IMR-90 (cell line): ENCODE data around the gene DEPDC5. TPM values are rescaled to one million over a fixed set of nuclear protein-coding genes. Genes with fewer than 3 reads are reported as not detected.
"Not testable (repeated sequence)": the region's sequence is repeated elsewhere in the genome, so short reads cannot be mapped to it uniquely, and the experiment has no call there.

Source experiments
- ATAC-seq: fragments of 200-7000 bp; cut with Tn5 transposase; 2 replicates; pipeline ENCODE4 v1.9.1; 2020; ENCODE audit warnings: low read depth, mild to moderate bottlenecking, moderate library complexity
- BruUV-seq: library from RNA; stranded (reverse); fragments of 400-500 nt; replicated peaks from 2 replicates; lab custom pipeline; 2021; lab: Mats Ljungman, UMichigan
- CTCF ChIA-PET: fragments of 300-600 bp; formaldehyde crosslinking; extraction: SDS; loops from one replicate; lab custom pipeline; 2021; ENCODE audit warnings: antibody characterized with exemption; lab: Yijun Ruan, JAX
- POLR2A ChIA-PET: fragments of 300-600 bp; sonication (Branson Sonifier 250); formaldehyde crosslinking; loops from one replicate; lab custom pipeline; 2022; ENCODE audit warnings: antibody characterized with exemption; ENCODE audit not compliant: unreplicated experiment; lab: Charles Lee
- DNase-seq: peaks from one replicate; pipeline ENCODE4 v3.0.0; 2013
- H2AFZ ChIP-seq: replicated peaks from 2 replicates; pipeline ENCODE3; 2013; ENCODE audit warnings: low read length, mild to moderate bottlenecking; ENCODE audit not compliant: poor library complexity
- H2AK5ac ChIP-seq: 2 replicates; pipeline ENCODE4 v1.6.1; 2013; ENCODE audit warnings: low read depth, low read length, inconsistent platforms
- H2AK9ac ChIP-seq: replicated peaks from 2 replicates; pipeline ENCODE3; 2013; ENCODE audit warnings: mild to moderate bottlenecking, low read depth, low read length, moderate library complexity; ENCODE audit not compliant: poor library complexity
- H2BK120ac ChIP-seq: 2 replicates; pipeline ENCODE4 v1.6.1; 2013; ENCODE audit warnings: low read depth, low read length, inconsistent platforms
- H2BK15ac ChIP-seq: 3 replicates; pipeline ENCODE4 v1.6.1; 2013; ENCODE audit warnings: low read depth, low read length, inconsistent platforms
- H2BK20ac ChIP-seq: 2 replicates; pipeline ENCODE4 v1.6.1; 2013; ENCODE audit warnings: low read depth, mild to moderate bottlenecking, inconsistent platforms, low read length, moderate library complexity
- H2BK5ac ChIP-seq: 2 replicates; pipeline ENCODE4 v1.6.1; 2013; ENCODE audit warnings: mild to moderate bottlenecking, low read depth, low read length, inconsistent platforms; ENCODE audit not compliant: poor library complexity, severe bottlenecking
- H3K14ac ChIP-seq: replicated peaks from 2 replicates; pipeline ENCODE4 v1.6.1; 2013; ENCODE audit warnings: low read depth, low read length, inconsistent platforms
- H3K18ac ChIP-seq: 2 replicates; pipeline ENCODE4 v1.6.1; 2013; ENCODE audit warnings: low read depth, low read length, control low read depth
- H3K23ac ChIP-seq: 2 replicates; pipeline ENCODE4 v1.6.1; 2013; ENCODE audit warnings: low read depth, low read length, inconsistent platforms
- H3K27ac ChIP-seq: 2 replicates; pipeline ENCODE4 v1.5.1; 2013; ENCODE audit warnings: mild to moderate bottlenecking, control low read depth, low read length; ENCODE audit not compliant: insufficient read depth
- H3K27me3 ChIP-seq: 2 replicates; pipeline ENCODE4 v1.6.1; 2013; ENCODE audit warnings: low read length; ENCODE audit not compliant: control insufficient read depth, insufficient read depth
- H3K36me3 ChIP-seq: 2 replicates; pipeline ENCODE4 v1.6.1; 2013; ENCODE audit warnings: low read length, mixed read lengths; ENCODE audit not compliant: control insufficient read depth, insufficient read depth
- H3K4ac ChIP-seq: 2 replicates; pipeline ENCODE4 v1.6.1; 2013; ENCODE audit warnings: low read depth, low read length, inconsistent platforms
- H3K4me1 ChIP-seq: 2 replicates; pipeline ENCODE4 v1.6.1; 2013; ENCODE audit warnings: low read length, mixed read lengths; ENCODE audit not compliant: control insufficient read depth, insufficient read depth
- H3K4me2 ChIP-seq: 2 replicates; pipeline ENCODE4 v1.6.1; 2013; ENCODE audit warnings: low read depth, mild to moderate bottlenecking, control low read depth, low read length, moderate library complexity
- H3K4me3 ChIP-seq: 2 replicates; pipeline ENCODE4 v1.5.1; 2013; ENCODE audit warnings: low read depth, mild to moderate bottlenecking, control low read depth, low read length, moderate library complexity; ENCODE audit not compliant: insufficient read depth
- H3K56ac ChIP-seq: 2 replicates; pipeline ENCODE4 v1.6.1; 2013; ENCODE audit warnings: low read length, inconsistent platforms; ENCODE audit not compliant: insufficient read depth; ENCODE audit errors: extremely low read depth
- H3K79me1 ChIP-seq, 2 experiments: 2 replicates each; pipeline ENCODE4 v1.6.1; 2013; ENCODE audit warnings: low read length in 2 of 2, inconsistent platforms in 1 of 2, low read depth in 1 of 2
- H3K9ac ChIP-seq: 2 replicates; pipeline ENCODE4 v1.6.1; 2013; ENCODE audit warnings: low read depth, low read length, control low read depth
- H3K9me1 ChIP-seq: 2 replicates; pipeline ENCODE4 v1.6.1; 2013; ENCODE audit warnings: low read length, inconsistent platforms; ENCODE audit not compliant: insufficient read depth
- H3K9me3 ChIP-seq: 2 replicates; pipeline ENCODE4 v1.6.1; 2013; ENCODE audit warnings: low read length; ENCODE audit not compliant: control insufficient read depth, insufficient read depth
- H4K20me1 ChIP-seq: 2 replicates; pipeline ENCODE4 v1.6.1; 2013; ENCODE audit warnings: low read length, inconsistent platforms; ENCODE audit not compliant: insufficient read depth
- H4K5ac ChIP-seq: 2 replicates; pipeline ENCODE4 v1.6.1; 2013; ENCODE audit warnings: mild to moderate bottlenecking, low read depth, low read length, control low read depth
- H4K8ac ChIP-seq, 2 experiments: 2 replicates each; pipeline ENCODE4 v1.6.1; 2013; ENCODE audit warnings: low read depth in 2 of 2, low read length in 2 of 2, control low read depth in 1 of 2, inconsistent platforms in 1 of 2
- H4K91ac ChIP-seq: 2 replicates; pipeline ENCODE4 v1.6.1; 2013; ENCODE audit warnings: low read depth, low read length, inconsistent platforms; ENCODE audit not compliant: insufficient read depth
- WGBS, 2 experiments: methylation state at CpG; one replicate each; pipeline versions ENCODE4 v1.1.5 to v1.1.7; 2013; ENCODE audit warnings: missing lambda C conversion rate in 2 of 2; ENCODE audit not compliant: insufficient read length in 1 of 2; ENCODE audit errors: extremely low coverage in 2 of 2; 5-methylcytosine and 5-hydroxymethylcytosine counted together
- dilution Hi-C: fragments of 300-500 bp; cut with HindIII; formaldehyde crosslinking; loops from one replicate; pipeline ENCODE4 v1.14.3; 2018; ENCODE audit warnings: low sequenced_read_pairs; ENCODE audit not compliant: unreplicated experiment
- in situ Hi-C: fragments of 300-500 bp; cut with MboI; formaldehyde crosslinking; loops from 3 replicates; pipeline ENCODE4 v1.14.3; 2019; ENCODE audit warnings: low sequenced_read_pairs, inconsistent platforms, mixed read lengths
- intact Hi-C: fragments of 100-400 bp; cut with micrococcal nuclease; formaldehyde crosslinking; loops from 2 replicates; pipeline ENCODE4 v1.10.0; 2022
- polyA plus RNA-seq, 3 experiments: library from polyadenylated mRNA; depleted of rRNA; stranded (reverse); fragments of >200 nt; gene quantifications; 2 replicates each; pipeline ENCODE4 v1.2.3, GENCODE V29; 2012; ENCODE audit warnings: low replicate concordance in 1 of 3
- total RNA-seq: library from RNA; depleted of rRNA; stranded (reverse); fragments of >200 nt; gene quantifications from 2 replicates; pipeline ENCODE4 v1.2.3, GENCODE V29; 2012

The DEPDC5 gene
- total and polyA plus RNA-seq, 2 of the 4 experiments (the other 2 are of a cell fraction), result 6.6 to 12.9 TPM

- BruUV-seq, H4K91ac ChIP-seq, H2AK9ac ChIP-seq, H3K4me1 ChIP-seq, POLR2A ChIA-PET, H2AFZ ChIP-seq, H3K23ac ChIP-seq, H2BK15ac ChIP-seq, DNase-seq, H3K4me3 ChIP-seq, ATAC-seq, H4K5ac ChIP-seq, H3K9me3 ChIP-seq, H3K4me2 ChIP-seq, H3K27ac ChIP-seq, H3K9me1 ChIP-seq, H3K18ac ChIP-seq, dilution Hi-C loops, H2BK20ac ChIP-seq, H4K8ac ChIP-seq, H2BK5ac ChIP-seq, H2AK5ac ChIP-seq, in situ Hi-C loops, H3K14ac ChIP-seq, H2BK120ac ChIP-seq, H3K4ac ChIP-seq, H3K27me3 ChIP-seq, H3K56ac ChIP-seq, intact Hi-C loops, H3K9ac ChIP-seq: not testable (repeated sequence)
- peaks cover 19 to 51% of the 10 kb centered on the region in 2 experiments for H3K79me1 ChIP-seq
- WGBS, 2 experiments, result 100% methylated on average over 1 of the region's 7 CpGs; no CpG with 5 or more reads in 1 of the 2 experiments
- H3K36me3 ChIP-seq, result peaks cover 13% of the 10 kb centered on the region
- peaks cover 11% of the 10 kb centered on the region for H4K20me1 ChIP-seq
- CTCF ChIA-PET, result interaction anchor here (0.6 to 0.7 kb wide), 2 partner anchors 30 to 339 kb away, joined by 3 read pairs; no protein-coding TSS in a partner anchor
These were observed 13.5 kb upstream of the DEPDC5 start for GRCh38 chr22:31740314-31740713.
